KOPT-K1 (cell line): ENCODE measurements around the gene EFR3B.

Experiments used
- H3K27ac ChIP-seq: fragments of 200-600 bp; sonication (generic); 2 replicates; pipeline ENCODE4 v1.5.1; 2016; ENCODE audit warnings: antibody characterized with exemption, mild to moderate bottlenecking, low read depth, low read length; ENCODE audit not compliant: poor library complexity, severe bottlenecking
- H3K36me3 ChIP-seq: fragments of 200-600 bp; sonication (generic); 2 replicates; pipeline ENCODE4 v1.5.1; 2017; ENCODE audit warnings: antibody characterized with exemption, mild to moderate bottlenecking, low read length, moderate library complexity; ENCODE audit not compliant: insufficient read depth
- H3K9me3 ChIP-seq: fragments of 200-600 bp; sonication (generic); 2 replicates; pipeline ENCODE4 v1.5.1; 2017; ENCODE audit warnings: antibody characterized with exemption, low read length, mild to moderate bottlenecking; ENCODE audit not compliant: insufficient read depth, poor library complexity, severe bottlenecking

EFR3B gene

DNA sequence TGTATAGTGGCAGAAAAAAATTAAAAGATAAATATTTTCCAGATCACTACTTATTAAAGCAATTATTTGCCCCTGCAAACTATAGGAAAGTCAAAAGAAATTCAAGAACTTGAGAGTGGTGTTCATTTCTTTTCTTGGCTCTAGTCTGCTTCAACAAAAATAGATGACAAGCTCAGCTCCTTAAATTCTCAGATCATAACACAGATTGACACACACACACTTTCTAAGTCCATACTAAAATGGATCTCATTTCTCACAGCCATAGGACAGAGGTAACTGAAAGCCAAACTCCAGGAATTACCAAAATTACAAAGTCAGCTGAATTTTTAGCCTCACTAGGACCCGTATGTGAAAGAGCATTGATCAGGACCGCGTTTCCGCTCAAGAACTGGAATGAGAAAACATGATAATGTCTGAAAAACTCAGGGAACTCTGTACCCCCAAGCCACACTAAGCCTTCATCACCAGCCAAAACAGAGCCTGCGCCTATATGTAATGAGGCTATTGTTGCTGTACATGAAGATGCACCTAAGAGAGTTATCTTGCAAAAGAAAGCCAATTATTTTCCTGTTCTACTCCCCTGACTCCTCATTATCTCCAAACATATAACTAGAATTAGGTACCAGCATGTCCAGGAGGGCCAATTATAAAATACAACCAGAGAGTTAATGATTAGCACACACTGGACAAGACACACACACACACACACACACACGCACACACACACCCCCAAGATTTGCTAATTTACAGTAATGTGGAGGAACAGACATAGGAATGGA lies 16.5 kb upstream of the EFR3B start:
- Histone ChIP-seq H3K36me3 (no peaks in the 10 kb centered on the region), H3K27ac (no peak overlapping the region), H3K9me3 (no peaks in the 10 kb centered on the region)

DNA sequence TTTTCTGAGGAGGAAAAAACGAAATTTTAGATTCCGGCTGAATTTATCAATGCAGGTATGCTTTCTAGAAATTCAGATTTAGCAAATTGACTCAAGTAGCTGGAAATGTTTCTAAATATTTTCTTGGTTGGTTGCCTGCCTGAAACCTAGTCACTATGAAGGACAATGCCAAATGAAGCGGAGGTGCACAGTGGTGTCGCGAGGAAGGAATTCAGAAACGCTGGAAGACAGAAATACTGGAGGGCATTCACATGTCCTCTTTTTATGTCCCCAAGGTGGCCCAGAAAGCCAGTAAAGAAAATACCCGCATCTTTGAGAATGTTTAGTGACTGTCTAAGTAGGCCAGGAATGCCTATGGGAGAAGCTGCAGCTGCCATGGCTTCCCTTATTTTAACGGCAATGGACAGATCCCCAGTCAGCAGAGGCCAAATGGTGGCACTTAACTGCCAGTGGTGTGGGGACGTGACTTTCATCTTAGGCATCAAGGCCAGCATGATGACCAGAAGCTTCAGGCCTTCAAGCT lies 15.8 kb upstream of the EFR3B start:
- Histone ChIP-seq H3K36me3 (no peaks in the 10 kb centered on the region), H3K27ac (no peak overlapping the region), H3K9me3 (no peaks in the 10 kb centered on the region)

DNA sequence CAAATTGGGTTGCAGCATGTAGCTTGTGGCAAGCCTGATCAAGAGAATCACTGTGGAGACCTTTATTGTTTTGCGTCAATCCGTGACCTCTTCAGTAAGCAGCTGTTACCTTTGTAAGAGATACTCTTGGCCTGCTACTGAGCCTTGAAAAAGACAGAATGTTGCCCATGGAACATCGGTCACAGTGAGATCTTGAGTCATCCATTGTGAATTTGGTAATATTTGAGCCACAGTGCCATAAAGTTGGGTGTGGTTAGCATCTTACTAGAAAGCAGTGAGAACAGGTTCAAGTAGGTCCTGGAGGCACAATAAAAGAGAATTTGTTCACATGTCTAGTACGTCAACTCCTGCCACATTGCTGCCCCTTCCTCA lies 12.7 kb upstream of the EFR3B start:
- no peaks in the 10 kb centered on the region for H3K36me3 ChIP-seq
- no peak overlapping the region for H3K27ac ChIP-seq
- no peaks in the 10 kb centered on the region for H3K9me3 ChIP-seq

DNA sequence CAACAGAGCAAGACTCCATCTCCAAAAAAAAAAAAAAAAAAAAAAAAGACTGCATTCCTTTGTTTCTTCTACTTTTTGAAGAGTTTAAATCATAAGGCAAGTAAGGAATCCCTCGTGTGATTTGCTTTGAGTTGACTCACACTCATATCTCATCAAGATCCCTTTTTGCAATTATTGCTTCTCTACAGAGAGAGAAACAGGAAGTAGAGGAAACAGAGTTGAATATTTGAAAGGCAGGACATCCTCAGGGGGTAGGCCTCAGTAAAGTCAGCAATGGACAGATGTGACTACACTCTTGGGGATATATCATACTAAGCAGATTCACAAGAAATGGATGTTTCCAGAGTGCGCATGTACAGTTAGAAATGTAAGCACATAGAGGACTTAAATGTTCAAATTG lies 11.2 kb upstream of the EFR3B start:
- no peaks in the 10 kb centered on the region for H3K36me3 ChIP-seq
- no peaks in the 10 kb centered on the region for H3K9me3 ChIP-seq
- no peak overlapping the region for H3K27ac ChIP-seq

DNA sequence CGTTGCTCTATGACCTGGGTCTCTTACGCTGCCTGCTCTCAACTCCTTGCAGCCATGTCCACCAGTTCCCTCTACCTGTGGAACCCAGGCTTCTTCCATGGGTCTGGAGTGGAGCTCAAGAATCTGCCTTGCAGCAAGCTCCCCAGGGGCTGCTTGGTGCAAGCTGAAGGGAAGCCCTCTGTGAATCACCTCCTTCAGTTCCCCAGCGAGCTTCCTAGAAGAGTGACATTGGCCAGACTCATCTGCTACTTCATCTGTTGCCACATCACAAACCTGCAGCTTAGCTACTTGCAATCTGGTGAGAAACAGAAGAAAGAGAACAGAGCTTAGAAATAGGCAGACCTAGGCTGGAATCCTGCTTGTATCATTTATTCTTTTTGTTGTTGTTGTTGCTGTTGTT lies 9.8 kb upstream of the EFR3B start:
- no peaks in the 10 kb centered on the region for H3K36me3 ChIP-seq
- no peaks in the 10 kb centered on the region for H3K9me3 ChIP-seq
- H3K27ac ChIP-seq, result no peak overlapping the region

DNA sequence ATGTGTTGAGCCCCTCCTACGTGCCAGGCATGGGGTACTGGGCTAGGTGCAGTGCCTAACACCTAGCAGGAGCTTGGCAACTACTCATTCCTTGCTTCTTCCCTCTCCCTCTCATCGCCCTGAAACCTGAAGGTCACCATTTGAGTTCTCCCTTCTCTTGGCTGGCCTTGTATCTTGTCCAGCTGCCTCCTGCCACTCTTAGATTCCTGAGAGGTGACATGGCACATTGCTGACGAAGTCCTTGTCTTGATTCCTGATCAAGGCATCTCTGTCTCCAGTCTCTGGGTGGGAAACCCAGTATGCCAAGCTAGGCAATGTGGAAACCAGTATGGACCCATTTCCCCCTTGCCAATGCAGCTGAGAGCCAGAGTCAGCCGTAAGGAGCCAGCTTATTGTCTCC lies 9.0 kb upstream of the EFR3B start:
- no peaks in the 10 kb centered on the region for H3K36me3 ChIP-seq
- H3K27ac ChIP-seq, result no peak overlapping the region
- no peaks in the 10 kb centered on the region for H3K9me3 ChIP-seq

DNA sequence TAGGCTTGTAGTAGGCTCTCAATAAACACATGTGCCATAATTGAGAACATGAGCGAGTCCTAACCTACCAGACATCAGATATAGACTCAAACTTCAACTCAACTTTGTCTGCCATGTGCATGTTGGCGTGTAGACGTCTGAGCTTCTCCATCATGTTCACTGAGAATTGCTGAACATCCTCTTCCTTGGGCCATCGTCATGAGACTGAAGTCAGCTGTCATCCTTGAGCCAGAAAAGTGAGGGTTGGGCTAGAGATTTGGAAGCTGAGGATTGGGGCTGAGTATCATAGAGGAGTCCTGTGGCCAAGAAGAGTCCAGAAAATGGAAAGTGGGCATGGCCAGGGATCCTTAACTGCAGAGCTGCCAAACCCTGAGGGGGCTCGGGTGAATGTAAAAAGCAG lies 7.8 kb upstream of the EFR3B start:
- no peaks in the 10 kb centered on the region for H3K9me3 ChIP-seq
- H3K27ac ChIP-seq, result no peak overlapping the region
- no peaks in the 10 kb centered on the region for H3K36me3 ChIP-seq

DNA sequence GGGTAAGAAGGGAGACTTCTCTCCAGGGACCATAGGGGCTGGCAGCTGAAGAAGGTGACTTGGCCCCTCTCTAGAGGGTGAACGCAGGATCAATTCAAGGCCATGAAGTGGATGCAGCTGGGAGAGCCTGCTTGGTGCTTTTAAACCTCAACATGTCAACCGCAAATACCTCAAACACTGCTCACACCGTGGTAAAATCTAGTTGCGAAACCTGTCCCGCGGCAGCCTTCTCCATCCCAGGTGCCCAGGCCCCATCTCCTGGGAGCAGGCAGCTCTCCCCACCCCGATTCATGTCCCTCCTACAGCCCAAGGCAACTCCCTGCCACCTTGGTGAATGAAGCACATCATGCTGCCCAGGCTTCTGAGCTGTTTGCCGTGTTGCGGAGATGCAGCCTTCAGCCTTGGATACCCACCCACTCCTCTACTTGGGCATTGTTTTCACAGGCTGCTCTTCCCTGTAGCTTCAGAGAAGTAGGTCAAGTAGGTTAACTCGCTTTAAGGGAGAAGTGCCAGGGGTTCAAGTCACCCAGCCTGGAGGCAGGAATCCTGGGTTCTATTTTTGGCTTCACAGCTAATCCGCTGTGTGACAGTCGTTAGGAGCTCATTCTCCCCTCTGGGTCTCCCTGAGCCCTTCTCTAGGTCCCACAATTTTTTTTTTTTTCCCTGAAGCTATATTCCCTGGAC lies 6.2 kb upstream of the EFR3B start:
- Histone ChIP-seq H3K27ac (no peak overlapping the region), H3K9me3 (no peaks in the 10 kb centered on the region), H3K36me3 (no peaks in the 10 kb centered on the region)

DNA sequence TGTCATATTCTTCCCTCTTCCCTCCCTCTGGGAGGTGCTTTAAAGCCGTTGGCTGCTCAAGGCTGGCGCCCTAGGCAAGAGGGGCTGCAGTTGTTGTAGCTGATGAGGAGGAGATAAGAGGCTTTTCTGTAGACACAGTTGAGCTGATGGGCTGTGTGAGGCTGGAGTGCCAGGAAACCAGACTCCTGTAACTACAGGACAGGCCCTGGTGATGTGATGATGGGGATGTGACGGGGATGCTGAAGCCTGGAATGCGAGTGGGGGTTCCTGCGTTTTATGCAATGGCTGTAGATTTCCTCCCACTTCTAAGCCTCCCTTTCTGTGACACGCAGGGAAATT lies 5.7 kb upstream of the EFR3B start:
- no peaks in the 10 kb centered on the region for H3K36me3 ChIP-seq
- H3K9me3 ChIP-seq, result no peaks in the 10 kb centered on the region
- no peak overlapping the region for H3K27ac ChIP-seq

DNA sequence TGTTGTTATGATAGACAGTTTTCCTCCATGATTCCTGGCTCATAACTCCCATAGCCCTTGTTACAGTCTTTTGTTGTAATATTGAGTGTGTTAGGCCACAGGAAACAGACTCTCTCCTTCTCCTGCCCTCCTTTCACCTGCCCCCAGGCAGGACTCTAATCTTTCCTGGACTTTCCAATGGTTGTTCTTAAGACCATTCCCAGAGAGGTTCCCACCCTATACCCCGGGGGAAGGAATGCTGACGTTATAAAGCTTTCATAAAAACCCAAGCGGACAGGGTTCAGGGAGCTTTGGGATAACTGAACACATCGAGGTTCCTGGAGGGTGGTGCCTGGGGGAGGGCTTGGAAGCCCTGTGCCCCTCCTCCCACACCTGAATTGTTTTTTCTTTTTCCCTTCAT lies 2.8 kb upstream of the EFR3B start:
- H3K27ac ChIP-seq, result no peak overlapping the region
- H3K36me3 ChIP-seq, result no peaks in the 10 kb centered on the region
- H3K9me3 ChIP-seq, result no peaks in the 10 kb centered on the region

DNA sequence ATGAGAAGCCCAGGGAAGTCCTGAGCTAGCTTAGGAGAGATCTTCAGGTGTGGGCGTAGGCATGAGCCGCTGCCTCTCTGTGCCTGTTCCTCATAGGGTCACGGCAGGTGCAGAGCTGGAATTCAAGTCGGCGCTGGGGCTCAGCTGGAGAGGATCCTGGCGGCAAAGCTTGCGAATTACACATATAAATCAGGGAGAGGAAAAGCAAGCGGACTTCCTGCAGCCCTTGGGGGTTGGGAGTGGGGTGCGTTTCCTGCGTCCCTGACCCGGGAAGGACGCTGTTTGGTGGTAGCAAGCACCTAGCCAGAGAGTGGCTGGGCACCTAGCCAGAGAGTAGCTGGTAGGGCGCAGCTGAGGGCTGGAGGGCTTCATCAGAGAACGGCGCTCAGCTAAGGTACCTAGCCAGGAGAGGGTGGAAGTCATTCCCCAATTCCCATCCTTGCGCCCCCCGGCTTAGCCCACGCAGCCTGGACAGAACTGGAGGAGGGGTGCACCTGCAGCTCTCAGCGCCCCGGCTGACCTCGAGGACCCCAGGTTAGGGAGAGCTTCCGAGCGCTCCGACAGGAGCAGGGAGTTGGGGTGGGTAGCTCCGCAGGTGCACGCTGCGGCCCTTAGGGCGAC lies 459 bp upstream of the EFR3B start:
- Histone ChIP-seq H3K27ac (no peak overlapping the region), H3K9me3 (no peaks in the 10 kb centered on the region), H3K36me3 (no peaks in the 10 kb centered on the region)

DNA sequence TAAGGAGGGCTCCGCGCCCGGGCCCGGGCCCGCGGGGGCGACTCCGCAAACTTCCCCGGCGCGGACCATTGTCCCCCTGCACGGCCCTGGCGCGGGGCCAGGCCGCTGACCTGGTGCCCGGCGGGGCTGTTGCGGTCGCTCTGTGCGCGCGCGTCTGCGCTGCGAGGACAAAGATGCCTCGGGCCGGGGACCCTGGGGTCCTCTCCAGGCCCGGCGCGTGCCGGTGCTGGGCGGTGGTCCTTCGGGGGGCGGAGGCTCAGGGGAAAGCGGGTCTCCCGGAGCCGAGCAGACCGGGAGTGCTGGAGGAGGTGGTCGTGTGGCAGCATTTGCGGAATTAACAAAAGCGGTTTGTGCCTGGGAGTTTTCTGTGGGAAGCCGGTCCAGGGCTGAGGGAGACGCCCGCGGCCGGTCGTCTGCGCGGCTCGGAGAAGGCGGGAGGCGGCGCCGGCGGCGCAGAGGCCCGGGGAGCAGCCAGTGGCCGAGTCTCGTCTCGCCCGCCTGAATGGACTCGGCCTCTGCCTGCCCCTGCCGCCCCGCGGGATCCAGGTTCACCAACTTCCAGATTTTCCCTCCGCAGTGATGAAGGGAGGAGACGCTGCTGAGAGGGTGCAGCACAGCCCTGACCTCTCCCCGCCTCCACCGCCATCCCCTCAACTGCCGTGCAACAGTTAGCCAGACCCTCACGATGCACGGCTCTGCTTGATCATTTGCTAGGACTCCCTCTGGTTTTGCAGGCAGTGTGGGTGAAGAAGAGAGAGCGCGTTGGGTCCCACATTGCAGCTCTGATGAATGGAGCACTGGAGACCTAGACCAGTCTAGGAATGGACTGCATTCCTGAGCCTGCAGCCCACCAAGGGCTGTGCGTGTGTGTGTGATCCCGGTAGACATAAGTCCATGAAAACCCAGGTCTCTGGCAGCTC lies 705 bp downstream of the EFR3B start:
- Histone ChIP-seq H3K36me3 (no peaks in the 10 kb centered on the region), H3K9me3 (no peaks in the 10 kb centered on the region), H3K27ac (no peak overlapping the region)

DNA sequence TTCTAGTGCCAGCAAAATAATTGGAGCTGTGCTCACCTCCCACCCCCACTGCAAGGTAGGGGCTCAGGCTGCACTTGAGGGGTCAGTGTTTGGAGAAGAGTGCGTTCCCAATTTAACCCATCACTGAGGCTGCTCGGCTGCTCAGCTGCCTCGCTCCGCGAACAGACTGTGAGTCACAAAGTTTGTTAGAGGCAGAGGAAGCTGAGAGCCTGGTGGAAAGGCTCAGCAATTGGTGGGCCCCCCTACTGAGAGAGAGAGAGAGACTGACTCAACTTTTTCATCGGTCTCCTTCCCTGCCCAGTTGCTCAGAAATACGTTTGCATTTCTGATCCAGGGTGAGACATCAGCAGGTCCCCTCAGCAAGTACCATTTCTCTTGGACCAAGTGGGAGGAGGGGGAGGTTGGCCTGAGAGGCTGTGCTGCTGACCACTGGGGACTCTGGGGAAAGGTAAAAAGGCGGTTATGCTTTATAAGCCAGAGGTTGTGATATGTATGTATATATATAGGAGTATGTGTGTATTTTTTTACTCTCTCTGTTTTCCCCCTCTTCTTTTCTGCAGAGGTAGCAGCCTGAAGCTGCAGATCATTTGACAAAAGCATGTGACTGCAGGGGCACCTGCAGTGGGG lies 1.5 kb downstream of the EFR3B start:
- H3K27ac ChIP-seq, result no peak overlapping the region
- H3K36me3 ChIP-seq, result no peaks in the 10 kb centered on the region
- H3K9me3 ChIP-seq, result no peaks in the 10 kb centered on the region

DNA sequence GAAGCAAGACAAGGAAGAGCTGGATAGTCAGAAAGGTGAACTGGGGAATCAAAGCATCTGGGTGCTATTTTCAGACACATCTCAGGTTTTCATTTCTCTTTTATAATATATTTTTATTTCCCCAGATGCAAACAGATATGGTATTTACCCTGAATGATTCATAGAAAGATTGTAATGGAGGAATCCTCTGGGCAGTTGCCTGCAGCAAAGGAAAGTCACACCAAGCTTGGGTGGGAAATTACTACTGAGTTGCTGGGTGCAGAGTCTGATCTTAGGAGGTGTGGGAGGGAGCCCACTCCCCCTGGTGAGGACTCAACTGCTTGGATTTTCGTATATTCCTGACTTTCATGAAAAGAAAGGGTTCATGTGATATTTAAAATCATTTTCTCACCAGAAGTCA lies 2.1 kb downstream of the EFR3B start:
- no peak overlapping the region for H3K27ac ChIP-seq
- H3K9me3 ChIP-seq, result no peaks in the 10 kb centered on the region
- H3K36me3 ChIP-seq, result no peaks in the 10 kb centered on the region
